HG03442 (cell line): ENCODE data around the gene GALNT12.

ENCODE experiments used
- ATAC-seq: cut with Tn5 transposase; IDR thresholded peaks from one replicate; pipeline ENCODE4 v1.9.1; 2021; ENCODE audit warnings: mild to moderate bottlenecking, moderate library complexity; ENCODE audit not compliant: unreplicated experiment

Gene GALNT12

DNA sequence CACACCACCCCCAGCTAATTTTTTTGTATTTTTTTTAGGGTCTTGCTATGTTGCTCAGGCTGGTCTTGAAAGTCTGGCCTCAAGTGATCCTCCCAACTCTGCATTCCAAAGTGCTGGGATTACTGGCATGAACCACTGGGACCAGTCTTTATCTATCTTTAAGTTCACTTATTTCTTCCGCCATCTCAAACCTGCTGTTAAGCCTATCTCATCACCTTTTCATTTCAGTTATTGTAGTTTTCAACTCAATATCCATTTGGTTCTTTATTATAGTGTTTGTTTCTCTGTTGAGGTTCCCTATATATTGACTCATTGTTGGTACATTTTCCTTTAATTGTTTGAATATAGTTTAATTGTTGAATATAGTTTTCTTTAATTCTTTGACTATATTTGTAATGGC, 48.1 kb downstream of the GALNT12 start:
- no peak for ATAC-seq

DNA sequence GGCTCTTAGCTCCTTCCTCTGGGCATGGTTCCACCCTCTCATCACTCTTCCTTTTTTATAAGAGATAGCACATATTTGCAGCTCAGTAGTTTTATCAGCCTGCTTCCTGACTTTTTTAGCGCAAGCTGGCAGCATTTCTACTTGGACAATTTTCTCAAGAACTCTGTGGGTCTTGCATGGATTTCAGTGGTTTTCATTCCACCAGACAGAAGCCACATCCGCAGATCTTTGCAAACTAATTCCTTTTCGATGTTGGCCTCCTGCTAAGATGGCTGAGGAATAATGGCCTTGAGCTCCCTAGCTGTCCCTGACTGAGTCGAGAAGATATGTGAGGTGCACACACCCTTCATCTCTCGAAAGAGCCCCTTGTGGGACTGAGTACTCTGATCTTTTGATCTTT, 49.5 kb downstream of the GALNT12 start:
- no peak for ATAC-seq

DNA sequence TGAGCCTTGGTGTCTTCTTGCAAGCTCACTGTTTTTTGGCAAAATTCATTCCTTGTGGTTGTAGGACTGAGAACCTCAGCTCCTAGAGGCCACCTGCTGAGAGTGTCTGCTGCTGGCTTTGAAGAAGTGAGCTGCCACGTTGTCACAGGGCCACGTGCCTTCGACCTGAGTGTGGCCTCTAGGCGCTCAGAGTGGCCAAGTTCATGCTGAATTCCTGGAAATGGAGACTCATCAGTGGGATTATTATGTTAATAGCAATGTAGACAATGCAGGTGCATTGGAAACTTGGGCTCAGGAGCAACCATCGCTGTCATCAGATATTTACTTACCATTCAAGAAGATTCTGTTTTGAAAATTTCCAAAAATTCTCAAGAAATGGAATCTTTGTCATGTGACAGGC, 52.5 kb downstream of the GALNT12 start:
- ATAC-seq, result no peak

DNA sequence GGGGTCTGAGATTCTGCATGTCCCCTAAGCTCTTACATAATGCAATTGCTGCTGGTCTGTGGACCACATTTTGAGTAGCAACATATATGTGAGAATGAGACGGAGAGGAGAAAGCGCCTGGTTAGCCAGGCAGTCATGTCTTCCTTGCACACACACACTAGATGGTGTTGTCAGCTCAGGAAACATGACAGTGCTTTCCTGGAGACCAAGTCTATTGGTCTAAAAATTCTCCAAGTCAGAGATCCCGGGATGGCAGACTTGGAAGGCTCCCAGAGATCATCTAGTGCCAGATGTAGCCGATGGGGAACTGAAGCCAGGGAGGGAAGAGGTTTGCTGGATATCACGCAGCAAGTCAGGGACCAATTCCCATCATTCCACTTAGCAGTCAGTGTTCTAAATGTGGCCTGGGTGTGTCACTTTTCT, 53.4 kb downstream of the GALNT12 start:
- ATAC-seq, result no peak

DNA sequence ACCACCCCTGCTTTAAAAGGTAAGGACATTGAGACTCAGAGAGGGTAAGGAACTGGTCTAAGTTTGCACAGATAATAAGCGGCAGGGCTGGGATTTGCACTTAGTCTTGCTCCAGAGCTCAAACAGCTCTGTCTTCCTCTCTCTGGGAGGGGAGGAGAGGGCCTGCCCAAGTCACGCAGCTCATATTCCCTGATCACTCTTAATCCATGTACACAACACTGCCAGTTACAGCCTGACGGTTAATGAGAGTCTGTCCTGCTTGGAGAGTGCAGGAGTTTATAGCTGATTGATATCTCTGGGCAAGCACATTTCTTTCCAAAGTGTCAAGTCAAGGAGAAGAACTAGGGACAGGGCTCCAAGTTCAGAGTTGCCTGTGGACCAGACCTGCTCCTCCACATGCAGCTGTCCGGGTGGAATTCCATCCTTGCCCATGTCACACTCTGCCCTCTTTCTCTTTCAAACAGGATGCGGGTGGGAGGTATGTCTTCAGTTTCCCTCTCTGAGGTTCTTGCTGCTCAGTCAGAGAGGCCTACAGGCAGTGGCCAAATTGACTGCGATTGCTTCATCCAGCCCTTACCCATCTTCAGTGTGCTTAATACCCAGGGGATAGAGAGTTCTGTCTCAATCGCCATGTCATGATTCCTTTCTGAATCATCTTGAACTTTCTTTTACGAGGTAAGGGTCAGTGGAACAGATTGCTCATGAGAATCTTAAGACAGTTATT, 54.5 kb downstream of the GALNT12 start:
- no peak for ATAC-seq

DNA sequence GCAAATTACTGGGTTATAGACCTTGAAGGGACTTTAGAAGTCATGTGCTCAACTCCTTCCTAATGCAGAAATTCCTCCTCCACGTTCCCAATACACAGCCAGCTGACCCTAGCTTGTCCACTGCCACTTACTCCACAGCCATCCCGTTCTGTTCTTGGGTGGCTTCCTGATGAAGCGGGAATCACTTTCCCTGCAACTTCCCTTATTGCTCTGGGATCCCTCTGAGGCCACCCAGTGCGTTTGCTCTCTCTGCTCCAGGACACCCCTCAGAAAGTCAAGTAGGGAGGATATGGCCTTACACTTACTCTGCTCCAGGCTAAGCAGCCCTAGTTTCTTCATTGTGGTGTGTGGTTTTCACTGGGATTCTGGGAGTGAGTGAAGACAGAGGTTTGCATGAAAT, 55.5 kb downstream of the GALNT12 start:
- ATAC-seq, result no peak

DNA sequence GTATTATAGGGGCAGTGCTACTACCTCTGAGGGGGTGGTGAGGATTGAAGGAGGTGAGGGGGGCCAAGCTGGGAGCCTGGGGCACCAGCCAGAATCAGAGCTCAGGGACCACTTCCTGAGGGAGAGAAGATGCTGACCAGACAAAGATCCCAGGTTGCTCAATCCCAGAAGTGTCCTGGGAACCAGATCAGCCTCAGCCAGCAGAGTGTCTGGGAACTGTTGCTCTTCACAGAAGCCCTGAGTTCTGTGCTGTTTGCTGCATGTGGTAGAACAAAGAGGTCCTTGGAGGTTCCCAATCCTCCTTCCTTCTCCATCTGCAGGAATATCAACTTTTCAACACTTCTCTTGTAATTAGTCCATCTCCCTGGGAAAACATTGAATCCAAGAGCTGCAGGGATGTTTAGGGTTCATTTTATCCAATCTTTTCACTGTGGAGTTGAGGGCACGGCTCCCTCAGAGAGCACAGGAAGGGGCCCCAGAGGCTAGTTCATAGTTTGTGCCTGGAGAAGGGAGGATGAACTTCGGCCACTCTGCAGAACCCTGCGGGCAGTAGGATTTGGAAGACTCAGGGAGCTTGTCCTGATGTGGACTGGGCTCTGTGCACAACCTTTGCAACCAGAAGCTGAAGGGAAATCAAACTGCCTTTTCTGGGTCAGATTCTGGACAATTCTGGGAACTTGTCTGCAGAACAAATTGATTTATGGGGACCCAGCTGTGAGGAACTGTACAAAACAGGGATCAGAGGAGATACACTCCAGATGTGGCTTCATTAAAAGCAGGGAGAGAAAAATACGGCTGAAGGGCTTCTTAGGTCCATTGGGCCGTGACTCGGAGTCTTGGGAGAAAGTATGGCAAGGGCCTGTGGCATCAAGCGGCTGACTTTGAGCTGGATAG, 57.1 kb downstream of the GALNT12 start:
- no peak for ATAC-seq

DNA sequence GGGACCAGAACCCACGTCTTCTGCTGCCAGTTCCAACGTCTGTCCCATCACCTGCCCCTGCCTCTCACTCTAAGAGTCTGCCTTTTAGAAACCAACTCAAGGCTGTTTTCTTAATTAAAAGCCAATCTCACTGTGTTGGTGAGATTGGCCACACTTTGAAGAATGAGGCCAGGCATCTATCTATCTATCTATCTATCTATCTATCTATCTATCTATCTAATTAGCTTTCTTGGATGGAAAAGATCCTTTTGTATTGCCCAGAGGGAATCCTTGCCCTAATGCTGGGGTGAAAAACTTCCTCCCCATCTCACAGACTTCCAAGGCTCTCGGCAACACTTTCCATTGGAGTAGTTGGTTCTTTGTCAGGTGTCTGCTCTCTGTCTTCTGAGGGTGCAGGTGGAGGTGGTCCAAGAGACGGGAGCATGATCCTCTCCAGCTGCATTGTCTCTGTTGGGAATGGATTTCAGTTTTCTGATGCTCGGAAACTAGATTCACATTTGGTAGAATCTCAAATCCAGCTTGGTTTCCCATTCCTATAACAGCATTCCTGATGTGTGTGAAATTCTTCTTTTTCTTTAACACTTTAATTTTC, 57.9 kb downstream of the GALNT12 start:
- ATAC-seq, result no peak

DNA sequence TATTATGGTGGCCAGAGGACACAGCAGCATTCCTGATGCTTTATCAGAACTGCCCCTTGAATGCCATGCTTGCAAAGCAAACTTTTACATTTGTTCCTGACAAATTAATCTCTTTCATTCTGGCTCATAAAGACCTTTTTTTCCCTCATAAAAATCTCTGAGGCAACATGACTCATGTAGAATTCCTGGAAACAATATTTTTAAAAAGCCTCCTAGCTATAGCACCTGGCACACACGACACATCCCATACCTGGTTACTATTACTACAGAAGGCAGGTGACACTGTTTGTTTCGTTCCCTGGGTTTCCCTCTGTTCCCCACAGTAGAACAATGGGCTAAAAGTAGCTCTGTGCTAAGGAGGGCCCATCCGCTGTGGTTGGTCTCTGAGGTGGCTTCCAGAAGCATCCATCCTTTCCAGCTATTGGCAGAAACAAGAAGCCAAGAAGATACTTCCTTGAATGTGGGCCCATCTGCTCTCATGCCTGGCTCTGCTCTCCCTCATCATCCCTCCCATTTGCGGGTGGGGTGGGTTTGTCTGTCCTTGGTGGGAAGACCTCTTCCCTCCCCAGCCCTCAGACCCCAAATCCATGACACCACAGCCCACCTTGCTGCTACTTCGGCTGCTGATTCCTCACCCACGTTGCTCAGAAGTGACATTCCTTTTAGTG, 59.1 kb downstream of the GALNT12 start:
- ATAC-seq, result no peak

DNA sequence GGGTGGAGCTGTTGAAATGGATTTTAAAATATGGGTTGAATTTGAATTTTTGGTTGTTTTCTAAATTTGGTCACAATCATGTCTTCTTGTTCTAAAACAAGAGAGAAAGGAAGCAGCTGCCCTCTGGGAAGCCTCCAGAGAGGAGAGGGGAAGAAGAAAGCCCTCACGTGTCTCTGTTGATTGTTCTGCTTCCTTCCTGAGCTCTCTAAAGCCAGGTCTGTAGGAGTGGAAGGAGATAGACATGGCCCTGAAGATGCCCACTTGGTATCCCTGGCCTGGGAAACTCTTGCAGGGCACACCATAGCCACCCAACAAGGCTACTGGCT, 59.6 kb downstream of the GALNT12 start:
- ATAC-seq, result no peak

DNA sequence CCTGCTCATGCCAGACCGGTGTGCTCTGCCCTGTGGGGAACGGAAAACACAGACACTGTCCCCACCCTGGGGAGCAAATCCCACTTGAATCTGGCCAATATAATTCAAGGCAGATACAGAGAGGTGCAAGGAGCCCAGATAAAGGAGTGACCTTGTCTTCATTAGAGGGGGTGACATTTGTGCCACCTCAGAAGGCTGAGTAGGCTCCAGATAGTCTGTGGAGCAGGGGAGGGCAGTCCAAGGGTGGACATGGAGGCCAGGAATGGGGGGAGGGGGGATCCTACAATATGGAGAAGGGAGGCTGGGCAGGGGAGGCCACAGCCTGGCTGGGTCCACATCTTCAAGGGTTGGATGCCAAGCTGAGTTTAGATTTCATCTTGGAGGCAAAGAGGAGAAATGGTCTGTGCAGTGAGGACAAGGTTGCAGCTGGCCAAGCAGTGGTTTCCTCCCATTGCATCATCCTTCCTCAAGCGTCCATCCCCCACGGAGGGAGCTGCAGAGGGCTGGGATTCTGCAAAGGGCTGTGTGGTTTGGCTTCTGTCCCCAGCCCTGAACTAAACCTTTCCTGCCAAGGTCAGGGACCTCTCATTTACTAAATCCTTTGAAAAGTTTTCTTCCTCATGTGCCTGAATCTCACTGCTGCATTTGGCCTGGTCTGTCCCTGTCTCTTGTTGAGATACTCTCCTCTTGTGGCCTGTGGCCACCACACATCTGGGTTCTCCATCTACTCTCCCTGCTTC, 60.1 kb downstream of the GALNT12 start:
- no peak for ATAC-seq

DNA sequence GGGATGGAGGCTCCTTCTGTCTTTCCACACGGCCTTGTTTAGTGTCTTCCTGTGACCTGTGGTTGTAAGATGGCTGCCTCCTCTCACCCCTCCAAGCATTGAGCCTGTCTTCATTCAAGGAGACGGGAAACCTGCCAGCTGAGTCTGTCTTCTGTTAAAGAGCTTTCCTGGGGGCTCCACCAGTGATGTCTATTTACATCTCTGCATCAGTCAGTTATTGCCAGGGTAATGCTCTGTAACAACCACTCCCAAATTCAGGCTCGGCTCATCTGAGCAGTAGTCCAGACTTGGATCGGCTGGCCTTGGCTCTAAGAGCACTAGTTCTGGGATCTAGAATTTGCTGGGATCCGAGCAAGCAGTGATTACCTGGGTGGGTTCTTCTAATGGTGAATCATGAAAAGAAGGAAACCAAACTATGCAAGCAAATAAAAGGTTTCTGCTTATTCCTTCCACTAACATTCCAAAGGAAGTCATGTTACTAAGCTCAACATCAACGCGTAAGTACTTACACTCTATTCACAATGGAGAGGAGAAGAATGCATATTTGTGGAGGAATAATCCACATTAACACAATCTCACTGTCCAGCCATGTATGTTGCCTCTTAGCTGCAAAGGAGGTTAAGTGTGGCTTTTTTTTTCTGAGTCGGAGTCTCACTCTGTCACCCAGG, 61.7 kb downstream of the GALNT12 start:
- no peak for ATAC-seq

DNA sequence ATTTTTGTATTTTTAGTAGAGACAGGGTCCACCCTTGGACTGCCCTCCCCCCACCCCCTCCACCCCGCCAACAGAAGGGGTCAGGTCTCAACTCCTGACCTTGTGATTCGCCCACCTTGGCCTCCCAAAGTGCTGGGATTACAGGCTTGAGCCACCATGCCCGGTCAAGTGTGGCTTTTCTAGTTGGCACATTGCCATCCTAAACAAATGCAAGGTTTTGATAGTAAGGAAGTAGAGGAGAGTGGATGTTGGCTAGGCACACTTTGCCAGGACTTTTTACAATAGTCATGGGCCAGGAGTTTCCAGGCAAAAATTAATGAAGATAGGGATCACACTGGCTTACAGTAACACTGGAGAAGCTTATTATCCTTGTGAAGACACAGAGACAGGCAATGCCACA, 62.4 kb downstream of the GALNT12 start:
- no peak for ATAC-seq

DNA sequence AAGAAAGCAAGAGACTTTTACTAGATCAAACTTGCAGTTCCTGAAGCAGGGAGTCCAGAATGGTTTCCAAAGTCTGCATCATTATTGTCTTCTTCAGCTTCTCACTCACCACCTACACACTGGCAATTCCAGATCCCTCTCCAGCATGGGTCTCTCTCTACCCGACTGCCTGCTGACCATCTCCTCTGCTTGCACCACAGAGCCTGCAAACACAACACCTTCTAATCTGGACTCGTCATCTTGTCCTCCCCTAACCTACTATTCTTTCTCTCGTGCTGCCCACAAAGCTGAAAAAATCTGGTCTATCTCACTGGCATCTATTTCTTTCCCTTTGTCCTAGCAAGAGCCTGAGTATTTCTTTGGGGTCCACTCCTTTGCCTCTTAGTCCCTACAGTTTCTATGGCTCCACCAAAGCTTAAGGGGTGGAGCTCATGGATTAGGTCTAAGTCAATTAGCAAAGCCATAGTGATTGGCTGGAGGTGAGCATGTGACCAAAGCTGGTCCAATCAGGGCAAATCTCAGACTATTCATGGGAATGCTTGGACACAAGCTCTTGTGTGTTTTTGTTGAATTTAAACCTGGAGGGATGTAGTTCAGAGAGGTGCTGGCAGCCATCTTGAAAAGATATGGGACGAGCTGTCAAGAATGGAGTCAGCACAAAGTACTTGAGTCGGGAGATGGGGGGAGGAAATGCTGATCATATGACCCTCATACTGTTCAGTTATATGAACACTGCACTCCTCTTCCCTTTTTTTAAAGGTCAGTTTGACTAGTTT, 63.5 kb downstream of the GALNT12 start:
- no peak for ATAC-seq

DNA sequence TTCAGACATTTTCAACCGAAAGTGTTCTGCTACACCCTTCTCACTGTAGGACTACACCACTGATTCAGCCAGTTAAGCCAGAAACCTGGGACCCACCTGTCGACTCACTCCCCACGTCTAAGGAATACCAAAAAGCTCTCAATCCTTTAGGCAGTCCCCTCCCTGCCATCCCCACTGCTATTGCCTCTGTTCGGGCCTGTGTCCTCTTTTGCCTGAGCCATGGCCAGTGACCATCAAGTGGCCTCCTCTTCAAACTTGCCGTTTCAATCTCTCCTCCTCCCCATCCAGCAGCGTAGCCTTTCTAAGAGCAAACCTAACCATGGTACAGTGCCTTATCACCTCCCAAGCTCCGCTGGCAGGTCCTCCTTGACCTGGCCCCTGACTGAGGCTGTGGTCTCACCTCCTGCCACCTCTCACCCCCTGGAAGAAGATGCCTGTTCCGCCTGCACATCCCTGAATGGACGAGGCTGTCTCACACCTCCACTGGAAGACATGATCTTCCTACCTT, 64.1 kb downstream of the GALNT12 start:
- no peak for ATAC-seq

DNA sequence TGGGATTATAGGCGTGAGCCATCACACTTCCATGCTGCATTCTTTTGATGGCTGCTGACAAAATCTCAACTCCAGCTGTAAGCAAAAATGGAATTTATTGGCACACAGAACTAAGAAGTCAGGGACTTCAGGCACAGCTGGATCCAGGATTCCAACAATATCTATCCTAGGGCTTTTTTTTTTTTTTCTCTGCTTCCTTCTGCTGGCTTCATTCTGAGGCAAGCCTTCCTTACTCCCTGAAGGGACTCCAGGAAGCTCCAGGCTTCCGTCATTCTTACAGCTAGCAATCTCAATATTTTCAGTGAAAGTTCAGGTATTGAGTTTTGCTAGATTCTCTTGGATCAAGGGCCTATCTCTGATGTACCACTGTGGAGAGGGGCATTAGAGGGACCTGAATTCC, 66.1 kb downstream of the GALNT12 start:
- no peak for ATAC-seq

DNA sequence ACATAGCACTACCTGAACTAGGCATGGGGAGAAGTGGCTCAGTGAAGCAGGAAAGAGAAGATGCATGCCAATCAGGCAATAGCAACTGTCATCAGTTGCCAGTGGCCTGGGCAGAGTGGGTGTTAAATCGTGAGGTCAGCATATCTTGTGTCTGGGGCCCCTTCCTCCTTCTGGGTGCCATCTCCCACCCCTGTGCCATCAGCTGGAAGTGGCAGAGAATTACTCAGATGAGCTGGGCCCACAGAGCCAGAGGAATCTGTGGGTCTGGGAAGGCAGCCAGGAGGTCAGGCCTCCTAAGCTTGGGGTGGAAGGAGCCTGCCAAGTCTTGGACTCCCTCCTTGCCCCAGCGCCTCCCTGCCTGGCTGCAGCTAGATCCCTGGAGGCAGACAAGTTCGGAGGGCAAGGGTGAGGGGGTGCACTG, 66.5 kb downstream of the GALNT12 start:
- no peak for ATAC-seq

DNA sequence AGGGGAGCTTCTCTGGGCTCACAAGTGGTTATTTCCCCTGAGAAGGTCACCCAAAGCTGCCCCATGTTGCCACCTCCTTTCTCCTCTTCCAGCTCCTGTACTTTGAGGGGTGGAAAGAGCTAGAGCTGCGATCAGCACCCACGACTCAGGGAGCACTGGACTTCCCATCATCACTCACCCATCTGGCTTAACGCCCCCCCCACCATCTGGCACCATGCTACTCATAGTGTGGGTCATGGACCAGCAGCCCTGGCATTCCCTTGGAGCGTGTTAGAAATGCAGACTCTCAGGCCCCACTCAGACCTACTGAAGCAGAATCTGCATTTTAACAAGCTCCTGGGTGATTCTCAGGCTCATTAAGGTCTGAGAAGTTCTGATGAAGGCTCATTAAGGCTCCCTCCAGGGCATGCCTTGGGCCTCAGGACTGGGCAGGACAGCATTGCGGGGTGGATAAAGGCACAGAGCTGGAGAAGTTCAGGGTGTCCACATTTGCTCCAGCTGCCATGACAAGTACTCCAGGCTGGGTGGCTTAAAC, 67.3 kb downstream of the GALNT12 start:
- no peak for ATAC-seq

DNA sequence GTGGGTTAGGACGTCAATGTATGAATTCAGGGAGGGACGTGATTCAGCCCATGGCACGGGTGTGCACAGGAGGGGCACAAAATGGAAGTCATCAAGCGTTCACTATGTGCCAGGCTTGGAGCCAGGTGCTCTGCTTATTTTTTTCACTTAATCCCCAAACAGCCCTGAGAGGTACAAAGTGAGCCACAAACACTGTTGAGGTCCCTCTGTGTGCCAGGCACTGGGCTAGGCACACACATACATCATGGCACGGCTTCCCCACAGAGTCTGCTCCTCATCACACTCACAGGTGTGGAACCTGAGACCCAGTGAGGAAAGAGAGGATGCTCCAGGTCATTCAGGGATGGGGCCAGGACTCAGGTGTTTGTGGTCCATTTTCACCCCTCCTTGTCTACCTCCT, 68.1 kb downstream of the GALNT12 start:
- no peak for ATAC-seq
